ENCODE data around the gene FRG2B.
"Not testable (repeated sequence)": the region's sequence is repeated elsewhere in the genome, so short reads cannot be mapped to it uniquely, and the experiment has no call there.

The FRG2B gene

GRCh38 chr10:133599869-133600268 lies 26.7 kb downstream of the FRG2B start:
- DNase-seq (ENCODE audit: low read depth) = not testable (repeated sequence)

GRCh38 chr10:133592716-133593115 lies 33.9 kb downstream of the FRG2B start:
- no peak for DNase-seq (ENCODE audit: low read depth)

- DNase-seq (ENCODE audit: low read depth) = no peak
Observed at GRCh38 chr10:133590970-133591359, 35.6 kb downstream of the FRG2B start.

- DNase-seq (ENCODE audit: low read depth) = no peak
Observed at GRCh38 chr10:133590226-133590969, 36.2 kb downstream of the FRG2B start.

GRCh38 chr10:133577037-133577436 lies 49.6 kb downstream of the FRG2B start:
- not testable (repeated sequence) for DNase-seq (ENCODE audit: low read depth)
